ENCODE measurements around the gene ZNF592.

Gene ZNF592

DNA sequence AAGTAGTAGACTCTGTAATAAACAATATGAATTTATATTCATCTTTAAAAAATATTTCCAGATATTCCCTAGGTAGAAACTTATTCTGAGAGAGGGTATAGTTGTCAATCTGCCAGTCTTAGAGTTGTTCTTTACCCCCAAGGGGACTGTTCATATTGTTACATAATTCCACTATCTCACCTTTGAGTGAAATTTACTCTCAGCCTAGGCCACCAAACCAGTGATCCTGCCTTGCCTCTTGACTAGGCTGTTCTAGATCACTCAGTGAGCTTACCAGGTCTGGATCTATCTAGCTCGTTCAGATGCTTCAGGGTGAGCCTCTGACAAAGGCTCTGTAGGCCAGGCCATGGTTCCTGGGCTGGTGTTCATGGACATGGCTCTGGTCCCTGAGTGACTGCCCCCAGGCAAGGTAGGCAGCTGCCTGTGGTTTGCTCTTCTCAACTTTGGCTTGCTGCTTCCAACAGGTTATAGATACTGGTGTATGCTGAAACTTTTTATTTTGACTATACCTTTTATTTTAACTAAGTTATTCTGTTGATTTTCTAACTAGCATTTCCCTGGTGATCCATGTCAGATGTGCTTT lies 27.6 kb downstream of the ZNF592 start:
- FAIRE-seq (no peak), DNase-seq (ENCODE audit: low spot score) (no peak)

DNA sequence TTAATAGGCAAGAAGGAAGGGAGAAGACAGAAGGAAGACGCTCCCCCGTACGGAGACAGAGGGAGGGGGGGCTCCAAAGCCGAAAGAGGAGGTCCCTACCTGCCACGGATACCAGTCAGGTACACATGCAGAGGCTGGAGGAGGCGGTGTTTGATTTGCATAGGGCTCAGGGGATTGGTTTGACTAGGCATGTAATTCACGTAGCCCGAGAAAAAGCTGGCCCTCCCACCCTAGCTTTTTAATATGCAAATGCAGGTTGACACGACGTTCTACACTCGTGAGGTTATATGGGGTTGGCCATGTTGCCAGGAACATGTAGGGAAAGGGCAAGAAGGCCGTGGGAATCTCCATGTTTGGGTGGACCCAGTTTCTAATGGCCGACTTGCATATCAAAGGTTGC lies 29.8 kb downstream of the ZNF592 start:
- FAIRE-seq (no peak), DNase-seq (ENCODE audit: low spot score) (no peak)

DNA sequence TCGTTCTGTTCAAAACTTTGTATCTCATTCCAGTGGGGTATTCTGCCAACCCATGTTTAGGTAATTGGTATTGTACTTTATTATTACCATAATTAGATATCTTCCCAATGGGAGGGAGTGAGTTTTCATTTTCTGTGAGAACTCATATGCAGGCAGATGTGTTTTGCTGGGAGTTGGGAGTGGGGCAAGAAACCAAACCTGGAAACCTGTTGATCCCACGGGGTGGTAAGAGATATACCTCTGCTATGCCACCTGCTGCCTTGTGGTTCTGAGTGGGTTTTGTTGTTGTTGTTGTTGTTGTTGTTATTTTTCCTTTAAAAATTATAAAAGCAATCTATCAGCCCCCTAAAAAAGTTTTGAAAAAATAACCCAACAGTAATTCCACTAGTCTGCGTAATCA lies 32.1 kb downstream of the ZNF592 start:
- FAIRE-seq (no peak), DNase-seq (ENCODE audit: low spot score) (no peak)

DNA sequence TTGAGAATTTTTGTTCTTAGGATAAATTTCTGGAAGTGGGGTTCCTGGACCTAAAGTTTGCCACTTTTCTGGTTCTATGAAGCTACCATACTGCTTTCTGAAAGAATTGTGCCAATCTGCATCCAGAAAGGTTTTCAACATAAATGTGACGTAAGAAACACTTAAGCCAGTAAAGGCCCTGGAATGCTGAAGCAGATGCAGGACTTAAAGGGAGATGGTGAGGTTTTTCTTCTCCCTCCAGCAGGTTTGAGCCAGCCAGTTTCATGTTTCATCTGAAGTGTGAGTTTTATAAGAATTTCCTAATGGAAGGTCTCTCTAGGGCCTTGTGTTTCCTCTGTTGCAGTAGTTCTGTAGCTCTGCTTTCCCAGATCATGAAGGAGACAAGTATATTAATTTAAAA lies 33.1 kb downstream of the ZNF592 start:
- FAIRE-seq = no peak

DNA sequence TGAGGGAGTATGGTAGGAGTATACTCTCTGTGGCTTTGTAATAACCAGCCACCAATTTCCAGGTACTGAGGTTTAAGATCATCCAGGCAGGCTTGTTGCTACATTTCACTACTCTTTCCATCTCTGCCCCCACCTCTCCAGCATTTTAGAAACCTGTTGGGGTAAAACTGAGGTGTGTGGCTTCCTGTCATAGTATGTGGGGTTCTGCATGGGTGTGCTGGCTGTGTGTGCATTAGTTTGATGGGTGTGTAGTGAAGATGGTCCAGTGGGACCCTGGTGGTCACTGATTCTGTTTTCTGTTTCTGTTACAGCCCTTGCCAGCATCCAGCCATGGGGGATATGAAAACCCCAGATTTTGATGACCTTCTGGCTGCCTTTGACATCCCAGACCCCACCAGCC lies 34.0 kb downstream of the ZNF592 start:
- FAIRE-seq = no peak
- DNase-seq (ENCODE audit: low spot score) = no peak

More for the DNA sequence above, 33.1 kb downstream of the ZNF592 start:
- DNase-seq (ENCODE audit: low spot score) = no peak

DNA sequence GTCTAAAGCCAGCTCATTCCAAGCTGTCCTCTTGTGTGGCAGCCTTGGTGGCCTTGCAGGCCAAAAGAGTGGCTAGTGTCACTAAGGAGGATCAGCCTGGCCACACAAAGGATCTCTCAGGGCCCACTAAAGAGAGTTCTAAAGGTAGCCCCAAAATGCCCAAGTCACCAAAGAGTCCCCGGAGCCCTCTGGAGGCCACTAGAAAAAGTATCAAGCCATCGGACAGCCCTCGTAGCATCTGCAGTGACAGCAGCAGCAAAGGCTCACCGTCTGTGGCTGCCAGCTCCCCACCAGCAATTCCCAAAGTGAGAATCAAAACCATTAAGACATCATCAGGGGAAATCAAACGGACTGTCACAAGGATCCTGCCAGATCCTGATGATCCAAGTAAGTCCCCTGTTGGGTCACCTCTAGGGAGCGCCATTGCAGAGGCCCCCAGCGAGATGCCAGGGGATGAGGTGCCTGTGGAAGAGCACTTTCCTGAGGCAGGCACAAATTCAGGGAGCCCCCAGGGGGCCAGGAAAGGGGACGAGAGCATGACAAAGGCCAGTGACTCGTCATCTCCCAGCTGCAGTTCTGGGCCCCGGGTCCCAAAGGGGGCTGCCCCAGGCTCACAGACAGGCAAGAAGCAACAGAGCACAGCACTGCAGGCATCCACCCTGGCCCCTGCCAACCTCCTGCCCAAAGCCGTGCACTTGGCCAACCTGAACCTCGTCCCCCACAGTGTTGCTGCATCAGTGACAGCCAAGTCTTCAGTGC lies 35.3 kb downstream of the ZNF592 start:
- DNase-seq (ENCODE audit: low spot score) (no peak), FAIRE-seq (no peak)

DNA sequence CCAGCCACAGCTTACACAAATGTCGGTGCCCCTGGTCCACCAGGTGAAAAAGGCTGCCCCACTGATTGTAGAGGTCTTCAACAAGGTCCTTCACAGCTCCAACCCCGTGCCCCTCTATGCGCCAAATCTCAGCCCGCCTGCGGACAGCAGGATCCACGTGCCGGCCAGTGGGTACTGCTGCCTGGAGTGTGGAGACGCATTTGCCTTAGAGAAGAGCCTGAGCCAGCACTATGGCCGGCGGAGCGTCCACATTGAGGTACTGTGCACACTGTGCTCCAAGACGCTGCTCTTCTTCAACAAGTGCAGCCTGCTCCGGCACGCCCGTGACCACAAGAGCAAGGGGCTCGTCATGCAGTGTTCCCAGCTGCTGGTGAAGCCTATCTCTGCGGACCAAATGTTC lies 35.9 kb downstream of the ZNF592 start:
- no peak for DNase-seq (ENCODE audit: low spot score)
- FAIRE-seq = no peak

DNA sequence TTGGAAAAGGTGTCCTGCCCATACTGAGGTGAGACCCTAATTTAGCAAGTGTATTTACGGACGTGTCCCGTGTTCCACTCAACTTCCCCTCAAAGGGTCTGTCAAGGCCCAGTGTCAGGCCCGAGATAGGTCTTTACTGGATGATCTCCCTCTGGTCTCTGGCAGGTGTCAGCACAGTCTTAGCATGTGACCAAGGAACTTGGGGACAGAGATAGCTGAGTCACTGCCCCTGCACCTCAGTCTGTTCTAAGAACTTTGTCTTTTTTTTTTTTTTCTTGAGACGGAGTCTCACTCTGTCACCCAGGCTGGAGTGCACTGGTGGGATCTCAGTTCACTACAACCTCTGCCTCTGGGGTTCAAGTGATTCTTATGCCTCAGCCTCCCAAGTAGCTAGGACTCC lies 36.7 kb downstream of the ZNF592 start:
- DNase-seq (ENCODE audit: low spot score) = no peak
- FAIRE-seq = no peak

DNA sequence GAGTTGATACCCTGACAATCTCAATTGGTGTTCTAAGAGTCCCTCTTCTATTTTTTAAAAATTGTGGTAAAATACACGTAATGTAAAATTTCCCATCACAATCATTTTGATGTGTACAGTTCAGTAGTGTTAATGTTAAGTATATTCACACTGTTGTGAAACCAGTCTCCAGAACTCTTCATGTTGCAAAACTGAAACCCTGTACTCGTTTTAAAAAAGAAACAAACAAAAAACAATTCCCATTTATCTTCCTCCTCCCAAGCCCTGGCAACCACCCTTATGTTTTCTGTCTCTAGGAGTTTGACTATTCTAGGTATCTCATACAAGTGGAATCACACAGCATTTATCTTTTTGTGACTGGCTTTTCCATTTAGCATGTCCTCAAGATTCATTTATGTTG lies 40.1 kb downstream of the ZNF592 start:
- DNase-seq (ENCODE audit: low spot score) (no peak), FAIRE-seq (no peak)

DNA sequence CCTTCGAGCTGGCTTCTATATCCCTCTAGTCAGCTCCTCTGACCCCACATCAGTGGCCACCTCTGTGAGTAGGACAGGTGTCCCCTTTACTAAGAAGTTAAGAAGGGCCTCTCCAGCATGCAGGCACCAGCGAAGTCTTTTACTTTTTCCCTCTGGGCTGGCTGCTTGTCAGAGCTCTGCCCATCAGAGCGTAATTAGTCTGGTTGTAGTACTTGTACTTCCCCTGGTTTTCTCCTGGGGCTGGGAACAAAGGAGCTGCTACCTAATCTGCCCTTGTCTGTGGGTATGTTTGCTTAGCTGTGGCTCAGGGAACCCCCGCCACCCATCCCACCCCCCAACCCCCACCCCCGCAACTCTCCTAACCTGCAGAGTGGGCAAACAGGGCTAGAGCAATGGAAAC lies 41.4 kb downstream of the ZNF592 start:
- FAIRE-seq (no peak), DNase-seq (ENCODE audit: low spot score) (no peak)

DNA sequence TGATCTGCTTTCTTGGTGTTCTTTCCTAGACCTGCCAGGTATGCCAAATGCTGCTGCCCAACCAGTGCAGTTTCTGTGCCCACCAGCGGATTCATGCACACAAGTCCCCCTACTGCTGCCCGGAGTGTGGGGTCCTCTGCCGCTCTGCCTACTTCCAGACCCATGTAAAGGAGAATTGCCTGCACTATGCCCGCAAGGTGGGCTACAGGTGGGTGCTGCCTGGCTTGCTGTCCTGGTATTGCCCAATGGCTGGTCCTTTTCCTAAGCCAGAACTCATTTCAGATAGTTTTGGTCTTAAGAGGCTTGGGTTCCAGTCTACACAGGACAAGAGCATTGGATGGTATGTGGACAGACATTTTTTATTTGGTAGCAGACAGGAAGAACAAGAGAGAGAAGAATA lies 42.3 kb downstream of the ZNF592 start:
- FAIRE-seq (no peak), DNase-seq (ENCODE audit: low spot score) (no peak)

DNA sequence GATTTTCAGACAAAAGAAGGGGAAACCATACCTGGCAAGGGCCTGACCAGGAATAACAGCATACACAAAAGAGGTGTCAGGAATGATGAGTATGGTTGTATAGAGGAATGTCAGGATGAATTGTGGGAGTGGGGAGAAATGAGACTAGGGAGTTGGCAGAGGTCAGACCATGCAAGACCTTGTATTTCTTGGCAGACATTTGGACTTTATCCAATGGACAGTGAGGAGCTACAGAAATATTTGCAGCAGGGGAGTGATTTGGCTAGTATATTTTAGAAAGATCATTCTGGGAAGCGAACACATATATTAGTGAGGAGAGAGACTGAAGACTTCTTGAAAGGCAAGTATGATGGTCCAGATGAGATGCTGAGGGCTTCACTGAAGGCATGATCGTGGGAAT lies 43.4 kb downstream of the ZNF592 start:
- no peak for DNase-seq (ENCODE audit: low spot score)
- FAIRE-seq = no peak

DNA sequence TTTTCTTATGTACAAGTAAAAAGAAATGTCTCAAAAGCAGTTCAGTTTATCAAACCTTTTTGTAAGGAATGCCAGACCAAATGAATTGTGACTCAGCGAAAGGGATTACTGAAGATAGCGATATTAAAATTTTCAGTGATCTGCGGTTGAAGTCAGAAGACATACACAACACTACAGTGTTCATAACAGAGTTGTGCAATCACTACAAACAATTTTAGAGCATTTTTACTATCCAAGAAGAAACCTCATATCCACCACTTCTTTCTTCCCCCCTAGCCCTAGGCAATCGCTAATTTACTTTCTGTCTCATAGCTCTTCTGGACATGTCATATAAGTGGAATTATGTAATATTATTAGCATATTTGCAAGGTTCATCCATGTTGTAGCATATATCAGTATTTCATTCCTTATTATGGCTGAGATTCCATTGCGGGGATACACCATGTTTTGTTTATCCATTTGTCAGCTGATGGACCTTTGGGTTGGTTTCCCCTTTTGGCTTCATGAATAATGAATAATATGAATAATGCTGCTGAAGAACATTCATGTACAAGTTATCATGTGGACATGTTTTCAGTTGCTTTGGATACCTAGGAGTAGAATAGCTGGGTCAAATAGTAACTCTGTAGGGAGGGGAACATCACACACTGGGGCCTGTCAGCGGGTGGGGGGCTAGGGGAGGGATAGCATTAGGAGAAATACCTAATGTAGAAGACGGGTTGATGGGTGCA lies 45.2 kb downstream of the ZNF592 start:
- DNase-seq (ENCODE audit: low spot score) = no peak
- FAIRE-seq = no peak

DNA sequence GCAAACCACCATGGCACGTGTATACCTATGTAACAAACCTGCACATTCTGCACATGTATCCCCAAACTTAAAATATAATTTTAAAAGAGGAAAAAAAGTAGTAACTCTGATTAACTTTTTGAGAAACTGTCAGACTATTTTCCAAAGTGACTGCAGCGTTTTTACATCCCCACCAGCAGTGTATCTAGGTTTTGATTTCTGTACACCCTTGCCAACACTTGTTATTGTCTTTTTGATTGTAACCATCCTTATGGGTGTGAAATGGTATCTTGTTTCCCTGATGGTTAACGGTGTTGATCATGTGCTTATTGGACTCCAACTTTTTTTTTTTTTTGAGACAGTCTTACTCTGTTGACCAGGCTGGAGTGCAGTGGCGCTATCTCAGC lies 45.8 kb downstream of the ZNF592 start:
- FAIRE-seq (no peak), DNase-seq (ENCODE audit: low spot score) (no peak)

DNA sequence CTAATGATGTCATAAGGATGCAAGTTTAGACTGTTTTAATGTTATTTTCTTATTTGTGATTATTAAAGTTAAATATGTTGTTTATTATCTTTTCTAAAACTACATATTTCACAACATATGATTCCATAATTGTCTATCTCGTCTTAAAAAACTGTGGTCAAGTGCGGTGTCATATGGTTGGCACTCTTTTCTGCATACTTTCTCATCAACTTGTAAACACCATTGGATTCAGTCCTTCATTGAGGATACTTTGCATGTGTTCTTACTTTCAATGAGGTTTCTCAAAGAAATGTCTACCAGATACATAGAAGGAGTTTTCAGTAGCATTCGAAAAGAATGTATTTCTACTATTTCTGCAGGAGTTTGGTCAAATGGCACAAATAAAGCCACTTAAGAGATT lies 46.8 kb downstream of the ZNF592 start:
- DNase-seq (ENCODE audit: low spot score) = no peak
- no peak for FAIRE-seq

DNA sequence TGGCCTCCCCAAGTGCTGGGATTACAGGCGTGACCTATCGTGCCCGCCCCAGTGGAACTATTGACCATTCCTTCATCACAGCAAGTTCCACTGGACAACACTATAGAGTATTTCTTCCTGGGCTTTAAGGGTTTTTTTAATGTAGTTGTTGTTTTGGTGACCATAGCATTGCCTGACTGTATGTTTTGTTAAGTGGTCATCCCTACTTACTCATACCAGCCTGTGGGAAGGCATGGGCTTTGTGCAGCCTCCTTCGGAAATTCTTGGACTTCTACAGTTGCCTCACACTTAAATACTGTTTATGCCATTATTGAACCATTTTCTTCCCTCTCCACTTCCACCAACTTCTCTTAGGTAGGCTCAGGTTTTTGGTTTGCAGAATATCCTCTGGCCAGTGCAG lies 48.8 kb downstream of the ZNF592 start:
- no peak for FAIRE-seq

DNA sequence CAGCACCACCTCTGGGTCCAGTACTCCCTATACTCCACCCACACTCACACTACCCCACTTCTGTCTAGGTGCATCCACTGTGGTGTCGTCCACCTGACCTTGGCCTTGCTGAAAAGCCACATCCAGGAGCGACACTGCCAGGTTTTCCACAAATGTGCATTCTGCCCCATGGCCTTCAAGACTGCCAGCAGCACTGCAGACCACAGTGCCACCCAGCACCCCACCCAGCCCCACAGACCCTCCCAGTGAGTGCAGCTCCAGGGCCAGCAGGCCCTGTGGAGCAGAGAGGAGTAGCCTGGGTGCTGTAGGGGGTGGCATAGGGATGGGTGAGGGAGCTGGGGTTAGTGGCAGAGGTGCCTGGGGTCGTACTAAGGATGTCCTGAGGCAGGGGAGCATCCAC lies 49.4 kb downstream of the ZNF592 start:
- no peak for DNase-seq (ENCODE audit: low spot score)
- no peak for FAIRE-seq

More for the DNA sequence above, 48.8 kb downstream of the ZNF592 start:
- no peak for DNase-seq (ENCODE audit: low spot score)

DNA sequence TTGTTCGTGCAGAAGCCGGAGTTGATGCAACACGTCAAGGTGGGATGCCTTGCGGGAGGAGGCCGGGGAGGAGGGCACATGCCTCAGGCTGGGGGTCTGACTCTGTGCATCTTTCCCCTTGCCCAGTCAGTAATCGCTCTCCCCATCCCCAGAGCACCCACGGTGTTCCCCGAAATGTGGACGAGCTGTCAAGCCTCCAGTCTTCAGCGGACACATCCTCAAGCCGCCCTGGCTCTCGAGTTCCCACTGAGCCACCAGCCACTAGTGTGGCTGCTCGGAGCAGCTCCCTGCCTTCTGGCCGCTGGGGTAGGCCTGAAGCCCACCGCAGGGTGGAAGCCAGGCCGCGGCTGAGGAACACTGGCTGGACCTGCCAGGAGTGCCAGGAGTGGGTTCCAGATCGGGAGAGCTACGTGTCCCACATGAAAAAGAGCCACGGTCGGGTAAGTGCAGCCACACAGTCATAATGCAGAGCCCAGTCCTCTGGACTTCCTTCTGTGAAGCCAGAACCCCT lies 50.1 kb downstream of the ZNF592 start:
- DNase-seq (ENCODE audit: low spot score) = no peak

DNA sequence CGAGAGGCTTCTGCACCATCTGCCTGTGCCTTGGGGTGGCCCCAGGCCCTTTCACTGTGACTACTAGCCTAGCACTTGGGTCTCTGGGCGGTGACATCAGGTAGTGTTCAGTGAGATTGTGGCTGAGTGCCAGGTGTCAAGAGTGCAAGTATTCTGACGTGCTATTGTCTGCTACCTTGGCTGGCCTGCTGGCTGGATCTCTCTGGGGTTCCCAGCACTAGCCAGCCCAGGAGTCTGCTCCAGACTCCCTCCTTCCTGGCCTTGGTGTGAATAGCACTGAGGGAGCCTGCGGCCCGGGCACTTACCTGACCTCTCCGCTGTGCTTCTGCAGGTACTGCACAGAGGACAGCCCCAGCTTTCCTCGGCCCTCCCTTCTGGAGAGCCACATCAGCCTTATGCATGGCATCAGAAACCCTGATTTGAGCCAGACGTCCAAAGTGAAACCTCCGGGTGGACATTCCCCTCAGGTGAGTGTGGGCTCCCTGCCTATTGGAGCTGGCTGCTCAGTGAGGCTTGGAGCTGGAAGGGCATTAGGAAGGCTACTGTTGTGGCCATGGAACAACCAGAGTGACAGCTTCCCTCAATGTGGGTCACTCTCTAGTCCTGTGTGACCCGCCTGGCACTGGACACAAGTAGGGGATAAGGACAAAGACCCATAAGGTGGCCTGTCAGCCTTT lies 51.3 kb downstream of the ZNF592 start:
- FAIRE-seq = no peak
- no peak for DNase-seq (ENCODE audit: low spot score)

More for the DNA sequence above, 50.1 kb downstream of the ZNF592 start:
- FAIRE-seq = no peak

DNA sequence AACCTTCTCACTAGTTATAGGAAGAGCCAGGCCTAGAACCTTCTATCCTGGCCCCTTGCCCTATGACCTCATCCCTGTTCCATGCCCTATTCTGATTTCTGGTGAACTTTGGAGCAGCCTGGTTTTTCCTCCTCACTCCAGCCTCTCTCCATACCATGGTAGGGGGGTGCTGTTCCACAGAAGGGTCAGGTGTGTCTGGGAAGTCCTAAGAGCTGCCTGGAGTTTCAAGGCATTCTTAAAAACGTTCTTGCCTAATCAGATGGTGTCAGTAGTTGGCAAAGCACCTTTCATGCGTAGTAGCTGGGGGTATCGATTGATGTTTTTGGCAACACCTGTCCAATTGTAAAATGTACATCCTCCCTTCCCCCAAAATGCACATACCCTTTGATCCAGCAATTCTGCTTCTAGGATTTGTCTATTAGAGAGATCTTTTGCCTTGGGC lies 52.0 kb downstream of the ZNF592 start:
- DNase-seq (ENCODE audit: low spot score) (no peak), FAIRE-seq (no peak)

DNA sequence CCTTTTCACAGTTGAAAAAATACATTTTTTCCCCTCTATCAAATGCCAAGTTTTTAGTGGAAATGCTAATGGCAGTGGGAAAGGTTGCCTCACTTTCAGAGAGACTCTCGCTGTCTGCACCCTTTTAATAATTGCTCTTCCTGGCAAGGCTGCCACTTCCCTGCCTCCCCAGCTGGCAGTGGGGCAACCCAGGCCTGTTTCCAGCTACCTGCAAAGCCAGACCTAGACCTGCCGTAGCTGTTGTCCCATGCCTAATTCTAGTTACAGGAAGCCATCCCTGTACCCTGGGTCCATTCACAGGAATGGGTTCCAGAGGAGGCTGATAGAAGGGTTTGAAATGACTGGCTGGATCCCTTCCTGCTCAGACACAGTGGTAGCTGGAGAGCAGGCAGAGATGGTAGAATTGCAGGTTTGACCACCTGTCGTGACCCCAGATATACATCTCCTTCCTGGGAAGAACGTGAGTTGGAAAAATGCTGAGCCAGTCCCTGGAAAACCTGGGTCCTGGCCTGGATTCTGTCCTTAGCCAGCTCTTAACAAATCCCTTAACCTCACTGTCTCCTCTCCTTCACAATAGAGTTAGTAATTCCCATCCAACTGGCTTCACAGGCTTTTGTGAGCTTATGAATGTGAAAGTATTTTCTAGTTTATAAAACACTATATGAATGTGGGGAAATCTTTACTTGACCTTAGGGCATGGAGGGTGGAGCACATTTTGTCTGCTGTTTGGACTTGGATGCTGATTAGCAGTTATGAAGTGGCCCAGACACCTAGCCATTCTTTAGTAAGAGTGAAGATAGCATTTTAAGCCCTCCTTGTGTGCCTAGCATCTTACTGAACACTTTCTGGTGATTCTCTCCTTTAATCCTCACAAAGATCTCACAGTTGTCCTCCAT lies 55.9 kb downstream of the ZNF592 start:
- DNase-seq (ENCODE audit: low spot score) (no peak), FAIRE-seq (no peak)
